Measurements from ENCODE around the gene ZEB1. TPM values are rescaled to one million over a fixed set of nuclear protein-coding genes. Genes with fewer than 3 reads are reported as not detected.

Gene ZEB1
- total and polyA plus RNA-seq, 9 of the 15 experiments (the other 6 are each of a cell fraction or from before 2014, with no cell fraction given), result 2.1 to 8.4 (median 4.9) TPM

GRCh38 chr10:31319602-31320549 lies 860 bp downstream of the ZEB1 start (continued):
- TF ChIP-seq NKRF (IDR thresholded peaks at IDR 0.05; ENCODE audit: borderline replicate concordance), result no peak
- TF ChIP-seq PHF21A (IDR thresholded peaks at IDR 0.05; ENCODE audit: borderline replicate concordance, low read depth), result no peak
- no peak for TF ChIP-seq NR1H2 (CRISPR knock-in tag; IDR thresholded peaks at IDR 0.05)
- TF ChIP-seq NRF1 (conservative IDR thresholded peaks at IDR 0.05 in 1 of 2, IDR thresholded peaks at IDR 0.05 in 1 of 2), result peak; percentile 20 to 34; a peak in 3 of 4 replicates
- no peak for TF ChIP-seq NELFE (IDR thresholded peaks at IDR 0.05; ENCODE audit: insufficient read depth, insufficient read length)
- no peak for TF ChIP-seq ARID3A (IDR thresholded peaks at IDR 0.05; ENCODE audit: borderline replicate concordance, low read depth, low read length)
- TF ChIP-seq SAFB (IDR thresholded peaks at IDR 0.05; ENCODE audit: borderline replicate concordance, low read depth, low read length), result peak; percentile 43; the same call in 1 of the 2 replicates
- no peak for TF ChIP-seq RBM15 (IDR thresholded peaks at IDR 0.05; ENCODE audit: insufficient read depth, low read length)
- TF ChIP-seq, protein P1, sequence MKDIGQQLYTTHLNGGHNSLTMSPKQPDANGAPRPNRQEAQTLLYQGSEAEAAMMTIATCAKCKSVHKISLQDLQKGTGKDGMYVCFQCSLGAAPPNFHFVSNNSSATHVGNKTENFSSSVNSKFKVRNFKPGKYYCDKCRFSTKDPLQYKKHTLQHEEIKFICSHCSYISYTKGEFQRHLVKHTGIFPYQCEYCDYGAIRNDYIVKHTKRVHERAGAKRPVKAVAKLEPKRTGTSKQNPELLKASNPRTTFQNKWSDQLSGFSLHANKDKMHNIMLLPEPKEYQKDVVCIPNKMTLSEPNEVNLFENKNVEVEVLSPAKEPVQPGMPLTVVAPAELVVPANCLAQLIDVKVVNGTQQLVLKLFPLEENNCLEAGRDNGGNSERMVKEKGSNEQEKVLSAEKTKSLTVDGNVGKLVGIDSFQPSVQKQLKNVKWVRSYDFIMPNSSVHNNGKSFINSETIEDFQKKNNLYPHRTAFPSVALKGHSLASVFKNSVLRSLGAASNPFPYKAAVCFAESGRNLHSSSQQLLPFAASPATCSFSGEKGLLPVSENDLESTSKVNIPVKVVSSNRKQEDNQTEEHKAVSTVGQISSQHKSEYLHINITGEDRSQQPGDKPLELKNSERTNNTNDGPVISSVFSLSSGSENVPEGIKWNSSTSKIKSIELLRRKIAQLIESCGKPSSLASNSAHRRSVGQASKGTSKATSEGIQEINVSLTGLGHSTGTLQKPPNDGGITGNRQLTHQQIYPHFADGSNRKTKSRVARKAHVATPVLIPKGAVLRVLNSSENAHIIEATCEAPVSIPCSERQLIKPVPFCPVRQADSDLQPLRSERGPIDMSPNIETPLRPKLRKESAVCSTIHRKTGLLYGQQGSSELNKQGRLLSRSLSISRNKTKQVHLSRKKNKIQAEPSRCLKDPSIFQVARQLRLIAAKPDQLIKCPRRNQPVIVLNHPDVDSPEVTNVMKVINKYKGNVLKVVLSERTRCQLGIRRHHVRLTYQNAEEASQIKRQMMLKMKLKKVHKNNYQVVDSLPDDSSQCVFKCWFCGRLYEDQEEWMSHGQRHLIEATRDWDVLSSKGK (CRISPR knock-in tag; IDR thresholded peaks at IDR 0.05), result no peak
- TF ChIP-seq USF1 (CRISPR knock-in tag; IDR thresholded peaks at IDR 0.05), result no peak
- TF ChIP-seq ILF3 (IDR thresholded peaks at IDR 0.05; ENCODE audit: borderline replicate concordance), result no peak
- TF ChIP-seq E4F1 (CRISPR knock-in tag; IDR thresholded peaks at IDR 0.05; ENCODE audit: borderline replicate concordance), result no peak
